Stimulated activated CD4-positive, alpha-beta T cell treated with anti-CD3 and anti-CD28 coated beads, TNF-alpha, amount 100 ng/mL, for 24 hours (primary cell): ENCODE data around the gene ZBTB7B.
"Not testable (repeated sequence)": the region's sequence is repeated elsewhere in the genome, so short reads cannot be mapped to it uniquely, and the experiment has no call there.

Experiments used
- DNase-seq, 3 experiments: peaks; one replicate each; pipeline ENCODE4 v3.0.0-alpha.2; 2020; ENCODE audit warnings: low read depth in 3 of 3

Gene ZBTB7B

GRCh38 chr1:154988058-154988954, 14.3 kb upstream of the ZBTB7B start:
- no peak for DNase-seq

GRCh38 chr1:154989195-154989860, 13.3 kb upstream of the ZBTB7B start:
- DNase-seq, result no peak

DNA sequence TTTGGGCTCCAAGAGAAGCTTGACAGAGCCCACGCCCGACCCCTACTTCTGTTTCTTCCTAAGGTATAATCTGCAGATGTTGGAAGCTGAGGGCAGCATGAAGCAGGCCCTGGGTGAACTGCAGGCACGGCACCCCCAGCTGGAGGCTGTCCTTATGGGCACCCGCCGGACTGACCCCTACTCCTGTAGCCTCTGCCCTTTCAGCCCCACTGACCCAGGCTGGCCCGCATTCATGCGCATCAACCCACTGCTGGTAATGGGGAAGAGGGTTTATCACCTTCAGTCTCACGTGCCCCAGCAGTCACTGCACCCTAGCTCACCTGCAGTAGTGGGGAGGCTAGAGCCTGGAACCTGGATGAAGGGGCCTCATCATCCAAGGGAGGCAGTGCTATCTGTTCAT, 12.3 kb upstream of the ZBTB7B start:
- DNase-seq, result no peak

DNA sequence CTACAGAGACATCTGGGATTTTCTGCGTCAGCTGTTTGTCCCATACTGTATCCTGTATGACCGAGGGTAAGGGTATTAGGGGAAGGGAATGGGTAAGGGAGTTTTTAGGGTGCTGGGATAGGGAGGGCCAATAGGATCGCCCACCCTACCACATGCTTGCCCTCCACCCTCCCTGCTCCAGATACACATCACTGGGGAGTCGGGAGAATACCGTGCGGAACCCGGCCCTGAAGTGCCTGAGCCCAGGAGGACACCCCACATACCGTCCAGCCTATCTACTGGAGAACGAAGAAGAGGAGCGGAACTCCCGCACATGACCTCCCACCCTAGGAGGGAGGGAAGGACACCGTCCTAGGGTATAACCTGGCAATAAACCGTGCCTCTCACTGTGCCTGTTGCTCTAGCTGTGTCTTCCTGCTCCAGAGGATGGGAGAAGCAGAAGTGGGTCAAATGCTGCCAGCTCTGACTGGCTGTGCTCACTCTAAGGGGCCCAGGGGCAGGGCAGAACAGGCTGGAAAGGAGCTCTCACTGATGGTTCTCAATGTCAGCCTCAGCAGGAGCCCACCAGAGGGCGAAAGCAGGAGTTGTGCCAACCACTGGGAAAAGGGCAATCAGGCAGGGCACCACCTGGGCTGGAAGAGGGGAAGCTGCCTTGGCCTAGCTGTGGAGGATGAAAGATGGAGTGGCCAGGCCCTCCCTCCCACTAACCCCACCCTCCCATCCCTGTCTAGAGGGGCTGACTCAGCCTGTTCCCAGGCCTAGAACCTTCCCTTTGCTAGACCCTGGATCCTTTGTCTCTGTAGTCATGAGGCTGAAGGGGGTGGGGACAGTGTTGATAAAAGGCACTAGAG, 9.7 kb upstream of the ZBTB7B start:
- DNase-seq, result no peak

GRCh38 chr1:154993572-154994268, 8.9 kb upstream of the ZBTB7B start, which contains the start of gene LENEP:
Gene LENEP, plus strand, starts transcription at chr1:154993586. Its CDS starts 22 bp downstream, at chr1:154993608.
- no peak for DNase-seq

- no peak for DNase-seq
Measured at GRCh38 chr1:154994269-154994587, 8.4 kb upstream of the ZBTB7B start.

DNA sequence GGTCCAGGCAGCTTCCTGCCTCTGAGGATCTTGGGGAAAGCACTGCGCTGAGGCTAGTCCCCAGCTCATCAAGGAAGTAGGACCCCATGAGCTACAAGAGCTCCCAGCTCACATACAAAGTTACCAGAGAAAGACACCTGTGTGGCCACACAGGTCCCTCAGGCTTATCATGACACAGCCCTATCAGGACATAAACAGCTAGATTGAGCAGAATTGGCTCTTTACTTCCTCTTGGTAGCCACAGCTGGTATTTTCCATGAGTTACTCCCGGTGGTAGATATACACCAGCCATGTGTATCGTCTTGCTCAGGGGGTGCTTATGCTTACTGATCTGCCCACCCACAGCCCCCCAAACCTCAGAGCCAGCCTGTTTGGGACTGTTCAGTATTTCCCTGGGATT, 8.0 kb upstream of the ZBTB7B start:
- no peak for DNase-seq

- not testable (repeated sequence) for DNase-seq
Measured at GRCh38 chr1:154995301-154995983, 7.2 kb upstream of the ZBTB7B start.

- no peak for DNase-seq
Measured at GRCh38 chr1:154996966-154997701, 5.5 kb upstream of the ZBTB7B start.

- no peak for DNase-seq
Measured at GRCh38 chr1:154998201-154998780, 4.3 kb upstream of the ZBTB7B start.

- DNase-seq, result peak in 1 of 3 experiments; percentile 82
Measured at GRCh38 chr1:154998818-154999570, 3.6 kb upstream of the ZBTB7B start.

- DNase-seq, result peak in 1 of 3 experiments; percentile 81
Measured at GRCh38 chr1:154999571-155000410, 2.8 kb upstream of the ZBTB7B start.

DNA sequence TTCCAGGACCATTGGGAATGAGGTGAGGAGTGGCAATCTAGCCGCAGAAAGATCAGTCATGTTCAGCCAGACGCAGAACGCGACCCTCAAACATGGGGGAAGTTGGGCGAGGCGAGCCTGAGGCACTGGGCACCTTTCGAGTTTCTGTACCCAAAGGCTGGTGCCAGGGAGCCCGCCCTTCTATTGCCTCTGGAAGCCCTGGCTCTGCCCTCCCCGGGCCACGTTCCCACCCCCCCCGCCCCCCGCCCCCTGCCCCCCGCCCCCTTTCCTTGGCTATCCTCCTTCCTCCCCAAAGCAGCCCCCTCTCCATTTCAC, 2.2 kb upstream of the ZBTB7B start:
- DNase-seq, result no peak

DNA sequence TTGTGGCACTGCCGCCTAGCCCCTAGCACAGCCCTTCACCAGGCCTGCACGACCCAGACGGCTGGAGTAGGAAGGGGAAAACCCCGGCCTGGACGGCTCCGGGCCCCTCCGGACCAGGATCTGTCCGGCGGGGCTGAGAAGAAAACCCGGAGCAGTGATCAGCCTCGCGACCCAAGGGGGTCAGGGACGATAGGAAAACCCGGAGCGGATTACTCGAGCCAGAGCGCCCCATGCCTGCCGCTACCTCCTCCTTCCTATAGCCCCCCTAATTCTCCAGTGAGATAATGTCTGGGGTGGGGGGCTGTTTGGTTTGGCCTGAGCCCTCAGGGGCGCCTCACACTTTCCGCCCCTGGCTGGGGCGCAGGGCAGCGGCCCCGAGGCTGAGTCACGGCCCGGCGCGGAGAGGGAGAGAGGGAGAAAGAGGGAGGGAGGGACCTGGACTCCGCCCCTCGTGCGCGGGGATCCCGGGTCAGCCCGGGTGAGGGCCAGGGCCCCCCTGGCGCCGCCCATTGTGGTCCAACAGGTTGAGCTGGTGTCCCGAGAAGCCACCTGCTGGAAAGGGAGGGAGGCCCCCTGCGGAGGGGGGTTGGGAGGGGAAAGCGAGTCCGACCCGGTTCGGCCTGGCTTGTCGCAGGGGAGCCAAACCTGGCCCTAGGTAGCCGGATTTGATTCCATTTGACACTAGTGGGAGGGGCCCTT, 1.7 kb upstream of the ZBTB7B start:
- DNase-seq, result peak in 2 of 3 experiments; percentile 57 to 90

- DNase-seq, result no peak
Measured at GRCh38 chr1:155001425-155001674, 1.3 kb upstream of the ZBTB7B start.

GRCh38 chr1:155001675-155002463, 733 bp upstream of the ZBTB7B start:
- peak; percentile 97 to 100 (median 98) for DNase-seq

- DNase-seq, result no peak
Measured at GRCh38 chr1:155003227-155003765, 694 bp downstream of the ZBTB7B start.
